ENCODE measurements around the gene RYR1. TPM values are rescaled to one million over a fixed set of nuclear protein-coding genes. Genes with fewer than 3 reads are reported as not detected.

Gene RYR1
- total and polyA plus RNA-seq, 2 of the 13 experiments (the other 11 are each of a cell fraction or from before 2014, with no cell fraction given): 0.03 TPM; not detected in 1

DNA sequence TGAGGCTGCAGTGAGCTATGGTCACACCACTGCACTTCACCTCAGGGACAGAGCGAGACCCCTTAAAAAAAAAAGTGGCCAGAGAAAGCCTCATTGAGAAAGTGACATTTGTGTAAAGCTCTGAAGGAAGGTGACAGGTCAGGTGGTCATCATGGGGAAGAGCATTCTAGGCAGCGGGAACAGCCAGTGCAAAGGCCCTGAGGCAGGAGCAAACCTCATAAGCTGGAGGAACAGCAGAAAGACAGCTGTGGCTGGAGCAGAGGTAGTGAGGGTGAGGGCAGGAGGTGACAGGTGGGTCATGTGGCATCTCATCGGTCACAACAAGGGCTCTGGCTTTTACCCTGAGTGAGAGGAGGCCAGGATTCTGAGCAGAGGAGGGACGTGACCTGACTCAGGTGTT, 64.4 kb downstream of the RYR1 start (continued):
- TF ChIP-seq, protein P1, sequence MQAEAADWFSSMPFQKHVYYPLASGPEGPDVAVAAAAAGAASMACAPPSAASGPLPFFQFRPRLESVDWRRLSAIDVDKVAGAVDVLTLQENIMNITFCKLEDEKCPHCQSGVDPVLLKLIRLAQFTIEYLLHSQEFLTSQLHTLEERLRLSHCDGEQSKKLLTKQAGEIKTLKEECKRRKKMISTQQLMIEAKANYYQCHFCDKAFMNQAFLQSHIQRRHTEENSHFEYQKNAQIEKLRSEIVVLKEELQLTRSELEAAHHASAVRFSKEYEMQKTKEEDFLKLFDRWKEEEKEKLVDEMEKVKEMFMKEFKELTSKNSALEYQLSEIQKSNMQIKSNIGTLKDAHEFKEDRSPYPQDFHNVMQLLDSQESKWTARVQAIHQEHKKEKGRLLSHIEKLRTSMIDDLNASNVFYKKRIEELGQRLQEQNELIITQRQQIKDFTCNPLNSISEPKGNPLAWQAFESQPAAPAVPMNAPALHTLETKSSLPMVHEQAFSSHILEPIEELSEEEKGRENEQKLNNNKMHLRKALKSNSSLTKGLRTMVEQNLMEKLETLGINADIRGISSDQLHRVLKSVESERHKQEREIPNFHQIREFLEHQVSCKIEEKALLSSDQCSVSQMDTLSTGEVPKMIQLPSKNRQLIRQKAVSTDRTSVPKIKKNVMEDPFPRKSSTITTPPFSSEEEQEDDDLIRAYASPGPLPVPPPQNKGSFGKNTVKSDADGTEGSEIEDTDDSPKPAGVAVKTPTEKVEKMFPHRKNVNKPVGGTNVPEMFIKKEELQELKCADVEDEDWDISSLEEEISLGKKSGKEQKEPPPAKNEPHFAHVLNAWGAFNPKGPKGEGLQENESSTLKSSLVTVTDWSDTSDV (CRISPR knock-in tag; IDR thresholded peaks at IDR 0.05): no peak
- TF ChIP-seq ZNF430 (CRISPR knock-in tag; IDR thresholded peaks at IDR 0.05) (no peak), HOXA3 (CRISPR knock-in tag; IDR thresholded peaks at IDR 0.05) (no peak), ZBTB38 (CRISPR knock-in tag; IDR thresholded peaks at IDR 0.05) (no peak), RFX1 (IDR thresholded peaks at IDR 0.05) (no peak), RXRA (CRISPR knock-in tag; IDR thresholded peaks at IDR 0.05) (no peak), ZFAT (CRISPR knock-in tag; conservative IDR thresholded peaks at IDR 0.05) (no peak)
- TF ChIP-seq, protein P2, sequence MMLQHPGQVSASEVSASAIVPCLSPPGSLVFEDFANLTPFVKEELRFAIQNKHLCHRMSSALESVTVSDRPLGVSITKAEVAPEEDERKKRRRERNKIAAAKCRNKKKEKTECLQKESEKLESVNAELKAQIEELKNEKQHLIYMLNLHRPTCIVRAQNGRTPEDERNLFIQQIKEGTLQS (CRISPR knock-in tag; IDR thresholded peaks at IDR 0.05): no peak
- TF ChIP-seq, protein P3, sequence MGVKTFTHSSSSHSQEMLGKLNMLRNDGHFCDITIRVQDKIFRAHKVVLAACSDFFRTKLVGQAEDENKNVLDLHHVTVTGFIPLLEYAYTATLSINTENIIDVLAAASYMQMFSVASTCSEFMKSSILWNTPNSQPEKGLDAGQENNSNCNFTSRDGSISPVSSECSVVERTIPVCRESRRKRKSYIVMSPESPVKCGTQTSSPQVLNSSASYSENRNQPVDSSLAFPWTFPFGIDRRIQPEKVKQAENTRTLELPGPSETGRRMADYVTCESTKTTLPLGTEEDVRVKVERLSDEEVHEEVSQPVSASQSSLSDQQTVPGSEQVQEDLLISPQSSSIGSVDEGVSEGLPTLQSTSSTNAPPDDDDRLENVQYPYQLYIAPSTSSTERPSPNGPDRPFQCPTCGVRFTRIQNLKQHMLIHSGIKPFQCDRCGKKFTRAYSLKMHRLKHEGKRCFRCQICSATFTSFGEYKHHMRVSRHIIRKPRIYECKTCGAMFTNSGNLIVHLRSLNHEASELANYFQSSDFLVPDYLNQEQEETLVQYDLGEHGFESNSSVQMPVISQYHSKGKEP (CRISPR knock-in tag; IDR thresholded peaks at IDR 0.05): no peak
- TF ChIP-seq, protein P4, sequence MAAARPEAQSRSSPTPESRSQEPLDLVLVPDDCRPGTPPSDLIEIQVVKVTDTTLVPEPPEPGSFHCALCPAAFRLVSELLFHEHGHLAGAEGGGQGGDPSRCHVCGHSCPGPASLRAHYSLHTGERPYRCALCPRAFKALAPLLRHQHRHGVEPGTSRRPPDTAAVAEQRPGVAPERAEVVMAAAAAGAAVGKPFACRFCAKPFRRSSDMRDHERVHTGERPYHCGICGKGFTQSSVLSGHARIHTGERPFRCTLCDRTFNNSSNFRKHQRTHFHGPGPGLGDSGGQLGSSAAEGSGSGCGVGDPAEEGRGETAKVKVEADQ (CRISPR knock-in tag; IDR thresholded peaks at IDR 0.05; ENCODE audit: borderline replicate concordance): no peak
